Dendritic cell treated with granulocyte-macrophage colony-stimulating factor and Interleukin-4, amounts not matched to agents 40 ng/mL and 50 ng/mL, for 4 days (primary cell): ENCODE results near the gene KLHL26.
A peak's percentile ranks its signal among the peaks of the same experiment; 100 is the strongest.
"Not testable (repeated sequence)": the region's sequence is repeated elsewhere in the genome, so short reads cannot be mapped to it uniquely, and the experiment has no call there.

ENCODE experiments used
- H3K27ac Mint-ChIP-seq: one replicate; pipeline ENCODE4 v1.8.0; 2022; ENCODE audit warnings: mild to moderate bottlenecking, mixed read lengths
- H3K27me3 Mint-ChIP-seq: one replicate; pipeline ENCODE4 v1.8.0; 2022; ENCODE audit warnings: mild to moderate bottlenecking, mixed read lengths
- H3K36me3 Mint-ChIP-seq: one replicate; pipeline ENCODE4 v1.8.0; 2022; ENCODE audit warnings: low read depth, mixed read lengths
- H3K4me1 Mint-ChIP-seq: one replicate; pipeline ENCODE4 v1.8.0; 2022; ENCODE audit warnings: low read depth, mixed read lengths
- H3K4me3 Mint-ChIP-seq: one replicate; pipeline ENCODE4 v1.8.0; 2022; ENCODE audit warnings: mild to moderate bottlenecking, moderate library complexity, mixed read lengths
- H3K9me3 Mint-ChIP-seq: one replicate; pipeline ENCODE4 v1.8.0; 2022; ENCODE audit warnings: mixed read lengths
- intact Hi-C: fragments of 100-400 bp; cut with micrococcal nuclease; formaldehyde crosslinking; loops from one replicate; pipeline ENCODE4 v1.15.0; 2022

KLHL26 gene

DNA sequence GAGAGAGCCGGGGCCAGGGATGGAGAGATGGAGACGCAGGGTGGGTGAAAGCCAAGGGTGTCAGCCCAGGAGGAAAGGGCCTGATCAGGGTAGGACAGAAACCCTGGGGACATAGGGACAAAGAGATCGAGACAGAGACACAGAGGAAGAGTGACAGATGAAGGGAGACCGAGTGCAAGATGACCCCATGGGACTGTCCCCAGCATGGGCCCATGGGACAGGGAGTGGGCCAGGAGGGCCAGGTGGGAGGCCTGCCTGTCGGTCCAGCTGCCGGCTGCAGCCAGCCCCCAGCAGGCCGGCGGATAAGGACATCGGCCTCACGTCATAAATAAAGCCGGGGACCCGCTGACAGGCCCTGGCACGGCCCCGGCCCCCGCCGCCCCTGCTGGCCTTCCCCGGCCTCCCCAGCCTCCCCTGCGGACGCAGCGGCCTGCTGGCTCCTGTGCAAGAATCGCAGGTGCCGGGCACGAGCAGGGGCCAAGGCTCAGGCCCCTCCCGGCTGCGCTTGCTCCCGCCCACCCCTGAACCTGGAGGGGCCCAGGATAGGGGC, 41.9 kb upstream of the KLHL26 start:
- Mint-ChIP-seq H3K27me3 (peaks cover 44% of the 10 kb centered on the region), H3K9me3 (no peaks in the 10 kb centered on the region), H3K4me3 (peak overlapping the region; percentile 74), H3K27ac (peak overlapping the region; percentile 70), H3K4me1 (peaks cover 53% of the 10 kb centered on the region), H3K36me3 (peaks cover 35% of the 10 kb centered on the region)
- intact Hi-C loops = loop anchor here (10.0 kb wide), 1 partner anchor 80 kb away; no protein-coding TSS in a partner anchor

DNA sequence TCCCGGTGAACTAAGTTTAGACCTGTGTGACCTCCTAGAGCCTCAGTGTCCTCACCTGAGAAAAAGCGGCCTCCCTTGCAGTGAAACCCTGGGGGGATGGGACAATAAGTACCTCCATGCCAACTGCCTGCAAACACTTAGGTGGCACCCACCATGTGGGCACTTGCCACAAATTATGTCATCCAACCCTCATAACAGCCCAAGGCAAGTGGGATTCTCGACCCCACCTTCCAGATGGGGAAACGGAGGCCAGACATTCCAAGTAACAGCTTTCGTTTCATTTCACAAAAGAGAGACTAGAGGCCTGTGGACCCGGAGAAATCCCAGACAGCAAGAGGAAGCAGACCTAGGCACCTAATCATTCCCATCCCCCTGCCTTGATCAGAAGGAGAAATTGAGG, 41.4 kb upstream of the KLHL26 start:
- intact Hi-C loops = loop anchor here (10.0 kb wide), 1 partner anchor 79 kb away; no protein-coding TSS in a partner anchor

DNA sequence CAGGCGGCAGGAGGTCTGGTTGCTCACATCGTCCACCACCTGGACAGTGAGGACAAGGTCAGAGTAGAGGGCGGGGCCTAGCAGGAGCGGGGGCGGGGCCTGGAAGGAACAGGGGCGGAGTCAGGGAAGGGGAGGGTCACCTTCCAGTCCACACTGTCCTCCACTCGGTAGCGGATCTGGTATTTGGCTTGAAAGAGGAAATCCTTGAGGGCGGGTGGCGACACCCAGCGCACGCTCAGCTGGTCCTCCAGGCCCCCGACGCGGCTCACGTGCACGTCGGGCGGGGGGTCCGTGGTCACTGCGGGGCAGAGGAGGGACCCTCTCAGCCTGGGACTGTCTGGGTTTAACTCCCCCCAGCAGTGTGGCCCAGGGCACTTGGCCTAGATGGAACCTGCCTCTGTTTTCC, 40.1 kb upstream of the KLHL26 start:
- intact Hi-C loops = loop anchor here (10.0 kb wide), 1 partner anchor 78 kb away; no protein-coding TSS in a partner anchor
- H3K36me3 Mint-ChIP-seq = peaks cover 16% of the 10 kb centered on the region
- H3K27ac Mint-ChIP-seq = no peak overlapping the region
- peaks cover 43% of the 10 kb centered on the region for H3K4me1 Mint-ChIP-seq
- no peaks in the 10 kb centered on the region for H3K9me3 Mint-ChIP-seq
- peak overlapping the region; percentile 45 for H3K4me3 Mint-ChIP-seq
- H3K27me3 Mint-ChIP-seq = peaks cover 62% of the 10 kb centered on the region

More for the DNA sequence above, 41.4 kb upstream of the KLHL26 start:
- peaks cover 29% of the 10 kb centered on the region for H3K36me3 Mint-ChIP-seq
- H3K27me3 Mint-ChIP-seq = peaks cover 50% of the 10 kb centered on the region
- no peak overlapping the region for H3K27ac Mint-ChIP-seq
- H3K9me3 Mint-ChIP-seq = no peaks in the 10 kb centered on the region
- no peak overlapping the region for H3K4me3 Mint-ChIP-seq
- H3K4me1 Mint-ChIP-seq = peaks cover 47% of the 10 kb centered on the region

DNA sequence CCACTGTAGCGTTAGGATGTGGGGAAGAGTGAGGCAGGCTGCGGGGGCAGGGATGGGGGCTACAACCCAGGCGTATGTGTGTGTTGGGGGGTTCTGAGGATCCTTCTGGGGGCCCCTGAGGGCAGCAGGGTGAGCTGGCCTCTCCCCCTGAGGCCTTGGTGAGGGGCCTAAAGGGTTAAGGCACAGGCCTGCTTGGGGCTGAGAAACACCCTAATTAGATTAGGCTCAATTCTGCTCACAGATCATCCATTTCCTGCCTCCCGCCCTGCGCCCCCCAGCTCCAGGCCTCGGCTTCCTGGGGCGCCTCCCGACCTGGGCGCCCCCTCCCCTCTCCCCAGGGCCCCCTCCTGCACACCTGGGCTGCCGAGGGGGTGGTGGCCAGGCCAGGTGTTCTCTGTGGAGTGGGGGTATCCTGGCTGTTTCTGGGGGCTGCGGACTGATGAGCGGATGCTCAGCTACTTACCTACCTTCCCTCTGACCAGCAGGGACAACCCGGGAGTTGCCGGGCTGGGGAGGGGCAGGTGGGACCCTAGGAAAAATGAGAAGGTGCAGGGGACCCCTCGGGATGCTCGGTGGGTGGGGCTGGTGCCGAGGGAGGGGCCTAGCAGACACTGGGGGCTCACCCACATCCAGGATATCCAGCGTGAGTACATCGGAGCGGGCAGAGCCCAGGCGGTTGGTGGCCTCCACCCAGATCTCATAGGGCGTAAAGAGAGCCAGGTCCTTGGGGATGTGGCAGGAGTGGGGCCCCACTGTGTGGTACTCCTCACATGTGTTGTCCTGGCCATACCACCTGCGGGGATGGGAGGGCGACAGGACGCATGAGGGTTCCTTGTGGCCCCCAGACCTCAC, 38.8 kb upstream of the KLHL26 start:
- Mint-ChIP-seq H3K36me3 (peaks cover 3% of the 10 kb centered on the region), H3K27me3 (peaks cover 74% of the 10 kb centered on the region), H3K9me3 (no peaks in the 10 kb centered on the region), H3K4me3 (no peak overlapping the region), H3K27ac (no peak overlapping the region), H3K4me1 (peaks cover 40% of the 10 kb centered on the region)
- intact Hi-C loops = loop anchor here (10.0 kb wide), 1 partner anchor 77 kb away; no protein-coding TSS in a partner anchor

DNA sequence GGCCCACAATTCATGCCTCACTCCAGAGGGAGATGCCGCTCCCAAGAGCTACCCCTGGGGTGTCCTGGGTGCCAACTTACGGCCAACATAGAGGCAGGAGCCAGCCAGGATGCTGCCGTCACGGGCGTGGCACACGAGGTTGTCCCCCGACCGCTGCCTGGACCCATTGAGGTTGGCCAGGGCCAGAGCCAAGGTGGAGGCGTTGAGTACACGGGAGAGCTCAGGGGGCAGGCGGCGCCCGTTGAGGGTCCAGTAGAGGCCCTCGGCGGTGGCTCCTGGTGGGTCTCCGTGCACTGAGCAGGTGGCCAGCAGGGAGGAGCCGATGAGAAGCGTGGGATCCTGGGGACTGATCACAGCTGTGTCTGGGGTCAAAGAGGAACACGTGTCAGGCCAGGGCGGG, 37.3 kb upstream of the KLHL26 start:
- H3K27me3 Mint-ChIP-seq = peaks cover 86% of the 10 kb centered on the region
- H3K9me3 Mint-ChIP-seq = no peaks in the 10 kb centered on the region
- intact Hi-C loops = loop anchor here (10.0 kb wide), 1 partner anchor 75 kb away; no protein-coding TSS in a partner anchor
- H3K27ac Mint-ChIP-seq = no peak overlapping the region
- peaks cover 30% of the 10 kb centered on the region for H3K4me1 Mint-ChIP-seq
- H3K4me3 Mint-ChIP-seq = no peak overlapping the region
- H3K36me3 Mint-ChIP-seq = no peaks in the 10 kb centered on the region

DNA sequence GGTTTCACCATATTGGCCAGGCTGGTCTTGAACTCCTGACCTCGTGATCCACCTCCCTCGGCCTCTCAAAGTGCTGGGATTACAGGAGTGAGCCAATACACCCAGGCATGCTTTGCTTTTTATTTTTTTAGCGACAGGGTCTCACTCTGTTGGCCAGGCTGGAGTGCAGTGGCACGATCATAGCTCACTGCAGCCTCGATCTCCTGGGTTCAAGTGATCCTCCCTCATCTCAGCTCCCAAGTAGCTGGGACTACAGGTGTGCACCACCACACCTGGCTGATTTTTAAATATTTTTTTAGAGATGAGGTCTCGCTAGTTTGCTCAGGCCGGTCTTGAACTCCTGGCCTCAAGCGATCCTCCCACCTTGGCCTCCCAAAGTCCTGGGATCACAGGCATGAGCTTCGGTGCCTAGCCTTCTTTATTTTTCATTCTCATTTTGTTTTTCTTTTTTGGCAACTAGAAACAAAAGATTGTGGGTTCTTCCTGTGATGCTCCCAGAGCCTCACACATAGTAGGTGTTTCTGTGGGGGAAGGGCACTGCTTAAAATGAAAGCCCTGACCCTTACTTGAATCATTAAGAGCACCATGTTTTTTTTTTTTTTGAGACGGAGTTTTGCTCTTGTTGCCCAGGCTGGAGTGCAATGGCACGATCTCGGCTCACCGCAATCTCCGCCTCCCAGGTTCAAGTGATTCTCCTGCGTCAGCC, 36.0 kb upstream of the KLHL26 start:
- H3K36me3 Mint-ChIP-seq, H3K27ac Mint-ChIP-seq, intact Hi-C loops, H3K4me3 Mint-ChIP-seq, H3K9me3 Mint-ChIP-seq: not testable (repeated sequence)
- Mint-ChIP-seq H3K27me3 (peaks cover 87% of the 10 kb centered on the region), H3K4me1 (peaks cover 17% of the 10 kb centered on the region)

DNA sequence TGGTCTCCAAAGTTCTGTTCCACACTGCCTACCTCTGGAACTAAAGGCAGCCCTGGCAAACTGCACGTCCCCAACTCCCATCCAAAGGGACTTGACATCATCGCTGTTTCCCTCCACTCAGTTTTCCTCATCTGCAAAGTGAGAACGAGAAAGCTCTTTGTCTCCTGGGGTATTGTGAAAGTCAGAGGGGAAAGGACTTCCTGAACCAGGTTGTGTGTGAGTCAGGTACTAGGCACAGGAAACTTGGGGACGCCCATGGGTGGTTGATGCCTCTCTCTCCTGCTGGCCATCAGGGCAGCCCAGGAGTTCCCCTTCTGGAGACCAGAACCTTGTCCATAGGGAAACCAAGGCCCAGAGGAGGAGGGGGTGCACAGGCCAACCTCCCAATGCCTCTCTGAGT, 35.0 kb upstream of the KLHL26 start:
- Mint-ChIP-seq H3K27ac (no peak overlapping the region), H3K36me3 (no peaks in the 10 kb centered on the region), H3K27me3 (peaks cover 80% of the 10 kb centered on the region), H3K4me3 (no peak overlapping the region), H3K4me1 (peaks cover 7% of the 10 kb centered on the region), H3K9me3 (no peaks in the 10 kb centered on the region)
- intact Hi-C loops = no loop called here

DNA sequence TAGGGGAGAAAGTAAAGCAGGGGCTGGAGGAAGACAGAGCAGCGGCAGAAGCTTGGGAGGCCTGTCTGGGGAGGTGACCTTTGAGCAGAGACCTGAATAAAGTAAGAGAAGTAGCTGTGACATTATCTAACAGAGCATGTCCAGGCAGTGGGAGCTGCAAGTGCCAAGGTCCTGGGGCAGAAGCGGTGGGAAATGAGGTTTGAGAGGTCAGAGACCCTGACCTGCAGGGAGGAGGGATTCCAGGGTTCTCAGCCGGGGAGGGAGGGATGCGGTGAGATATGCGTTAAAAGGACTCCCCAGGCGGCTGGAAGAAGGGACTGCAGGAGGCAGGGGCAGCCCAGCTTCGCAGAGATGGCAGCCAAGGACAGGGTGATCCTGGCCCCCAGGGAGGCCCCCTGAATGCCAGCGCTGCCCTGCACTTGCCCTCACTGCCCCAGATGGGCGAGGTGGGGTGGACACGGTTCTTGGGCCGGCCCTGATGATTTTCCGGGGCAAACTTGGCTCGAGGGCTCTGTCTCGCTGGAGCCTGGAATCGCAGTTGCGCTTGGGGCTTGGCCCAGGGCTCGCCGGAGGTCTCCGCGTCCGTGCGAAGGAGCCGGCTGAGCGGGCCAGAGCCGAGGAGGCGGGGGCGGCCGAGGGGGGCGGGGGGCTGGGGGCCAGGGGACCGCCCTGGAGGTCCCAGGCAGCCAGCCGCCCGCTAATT, 33.4 kb upstream of the KLHL26 start:
- H3K9me3 Mint-ChIP-seq = no peaks in the 10 kb centered on the region
- H3K4me3 Mint-ChIP-seq = no peak overlapping the region
- peaks cover 86% of the 10 kb centered on the region for H3K27me3 Mint-ChIP-seq
- intact Hi-C loops = no loop called here
- H3K36me3 Mint-ChIP-seq = no peaks in the 10 kb centered on the region
- H3K27ac Mint-ChIP-seq = no peak overlapping the region
- H3K4me1 Mint-ChIP-seq = peaks cover 15% of the 10 kb centered on the region

DNA sequence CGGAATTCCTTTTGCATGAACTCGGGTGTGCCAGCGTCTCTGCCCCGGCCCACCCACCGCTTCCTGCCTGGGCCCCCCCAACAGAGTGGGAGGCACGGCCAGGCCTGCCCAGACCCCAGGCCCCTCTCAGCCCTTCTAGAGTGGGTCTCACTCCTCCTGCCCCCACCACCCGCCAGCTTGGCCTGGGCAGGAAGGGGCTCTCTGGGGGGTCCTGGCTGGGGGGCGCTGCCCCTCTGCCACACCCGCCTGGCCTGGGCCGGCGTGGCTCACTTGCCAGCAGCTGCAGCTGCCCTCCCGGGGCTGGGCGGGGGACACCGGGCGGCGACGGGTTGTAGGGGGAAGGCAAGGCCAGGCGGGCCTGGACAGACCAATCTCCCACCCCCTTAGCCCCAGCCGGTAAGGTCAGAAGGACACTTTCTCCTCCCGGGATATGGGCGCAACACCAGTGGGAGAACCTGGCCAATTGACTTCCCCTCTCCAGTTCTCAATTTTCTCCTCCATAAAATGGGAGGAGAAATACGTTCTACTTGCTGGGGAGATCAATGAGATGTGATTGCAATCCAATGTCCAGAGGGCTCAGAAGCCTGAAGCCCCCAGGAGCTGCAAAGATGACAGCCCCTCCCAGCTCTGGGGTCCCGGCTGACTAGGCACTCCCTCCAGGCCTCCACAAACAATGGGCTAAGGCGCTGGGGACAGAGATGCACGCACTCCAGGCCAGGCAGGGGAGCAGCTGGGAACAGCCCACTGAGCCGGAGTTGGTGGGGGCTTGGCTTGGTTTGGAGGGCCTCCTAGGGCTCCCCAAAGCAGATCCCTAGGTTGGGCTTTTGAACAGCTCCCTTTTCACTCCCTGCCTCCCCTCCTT, 32.6 kb upstream of the KLHL26 start:
- H3K27me3 Mint-ChIP-seq = peaks cover 86% of the 10 kb centered on the region
- intact Hi-C loops = no loop called here
- peaks cover 15% of the 10 kb centered on the region for H3K4me1 Mint-ChIP-seq
- no peak overlapping the region for H3K4me3 Mint-ChIP-seq
- H3K9me3 Mint-ChIP-seq = no peaks in the 10 kb centered on the region
- H3K27ac Mint-ChIP-seq = no peak overlapping the region
- no peaks in the 10 kb centered on the region for H3K36me3 Mint-ChIP-seq

DNA sequence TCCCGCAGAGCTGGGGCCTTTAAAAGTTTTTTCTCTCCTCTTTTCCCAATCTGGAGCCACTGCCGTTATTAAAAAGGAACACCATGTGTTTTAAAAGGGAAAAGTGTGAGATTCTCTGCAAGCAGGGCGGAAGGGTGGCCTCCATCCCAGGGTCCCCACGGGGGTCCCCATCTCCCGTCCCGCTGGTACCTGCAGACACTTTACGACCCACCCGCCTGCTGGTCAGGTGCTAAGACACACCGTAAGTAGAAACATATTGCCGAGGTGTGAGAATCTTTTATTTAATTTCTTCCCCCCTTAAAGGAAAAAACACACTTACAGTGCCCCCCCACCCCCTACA, 32.0 kb upstream of the KLHL26 start:
- Mint-ChIP-seq H3K27me3 (peaks cover 86% of the 10 kb centered on the region), H3K4me3 (no peak overlapping the region), H3K4me1 (peaks cover 15% of the 10 kb centered on the region), H3K27ac (no peak overlapping the region), H3K9me3 (no peaks in the 10 kb centered on the region), H3K36me3 (no peaks in the 10 kb centered on the region)
- intact Hi-C loops = no loop called here

DNA sequence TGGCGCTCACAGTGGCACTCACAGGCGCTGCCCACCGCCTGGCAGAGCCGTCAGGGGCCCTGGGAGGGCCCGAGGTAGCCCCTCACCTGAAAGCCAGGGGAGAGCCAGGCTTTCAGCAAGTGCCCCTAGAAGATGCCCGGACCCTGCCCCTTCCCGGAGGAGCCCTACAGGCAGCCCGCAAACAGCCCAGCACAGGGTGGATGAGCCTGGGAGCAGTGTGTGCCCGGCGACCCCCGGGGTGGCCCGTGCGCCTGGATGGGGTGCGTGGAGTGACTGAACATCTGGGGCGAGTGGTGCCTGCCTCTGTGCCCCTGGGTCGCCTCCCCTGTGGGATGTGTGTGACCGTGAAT, 31.7 kb upstream of the KLHL26 start:
- peaks cover 86% of the 10 kb centered on the region for H3K27me3 Mint-ChIP-seq
- H3K9me3 Mint-ChIP-seq = no peaks in the 10 kb centered on the region
- no peaks in the 10 kb centered on the region for H3K36me3 Mint-ChIP-seq
- H3K4me1 Mint-ChIP-seq = peaks cover 15% of the 10 kb centered on the region
- no peak overlapping the region for H3K4me3 Mint-ChIP-seq
- intact Hi-C loops = no loop called here
- H3K27ac Mint-ChIP-seq = no peak overlapping the region

DNA sequence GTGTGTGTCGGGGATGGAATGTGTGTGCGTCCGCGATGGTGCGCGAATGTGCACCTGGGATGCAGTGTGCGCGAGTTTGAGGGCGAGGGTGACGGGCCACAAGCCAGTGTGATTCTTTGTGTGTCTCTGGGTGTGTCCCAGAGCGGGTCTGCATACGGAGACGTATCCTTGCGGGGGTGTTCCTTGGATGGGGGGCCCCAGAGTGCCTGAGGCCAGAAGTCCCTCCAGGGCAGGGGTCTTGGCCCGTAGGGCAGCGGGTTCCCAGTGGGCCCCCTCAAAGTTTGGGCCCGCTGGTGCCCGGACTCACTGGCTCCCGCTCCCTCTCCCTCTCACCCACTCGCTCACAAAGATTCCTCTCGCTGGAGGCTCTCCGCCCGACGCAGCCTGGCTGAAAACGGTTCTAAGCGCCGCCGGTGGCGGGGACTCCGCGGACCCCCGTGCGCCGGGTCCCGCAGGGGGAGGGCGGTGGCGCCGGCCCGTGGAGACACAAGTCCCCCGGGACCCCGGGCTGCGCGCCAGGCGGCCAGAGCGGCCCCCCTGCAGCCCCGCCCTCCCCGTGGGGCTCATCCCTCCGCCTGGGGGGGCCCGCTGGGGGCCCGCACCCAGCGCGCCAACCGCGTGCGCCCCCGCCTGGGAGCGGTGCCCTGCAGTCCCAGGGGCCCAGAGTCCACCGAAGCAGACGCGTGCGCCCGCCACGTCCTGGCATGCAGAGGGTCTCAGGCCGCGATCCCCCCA, 31.1 kb upstream of the KLHL26 start:
- no peak overlapping the region for H3K4me3 Mint-ChIP-seq
- H3K27ac Mint-ChIP-seq = no peak overlapping the region
- no peaks in the 10 kb centered on the region for H3K36me3 Mint-ChIP-seq
- intact Hi-C loops = no loop called here
- no peaks in the 10 kb centered on the region for H3K9me3 Mint-ChIP-seq
- peaks cover 85% of the 10 kb centered on the region for H3K27me3 Mint-ChIP-seq
- H3K4me1 Mint-ChIP-seq = peaks cover 15% of the 10 kb centered on the region
